GM12878 (cell line): ENCODE data around the gene PIEZO2. TPM values are rescaled to one million over a fixed set of nuclear protein-coding genes. Genes with fewer than 3 reads are reported as not detected.

Experiments
- ATAC-seq: fragments of 200-7000 bp; cut with Tn5 transposase; 3 replicates; pipeline ENCODE4 v1.9.1; 2020; ENCODE audit warnings: mild to moderate bottlenecking, moderate library complexity
- BruUV-seq: library from RNA; stranded (reverse); fragments of 400-500 nt; replicated peaks from 2 replicates; lab custom pipeline; 2021; lab: Mats Ljungman, UMichigan
- CTCF ChIA-PET: fragments of 300-600 bp; sonication (Branson Sonifier 250); formaldehyde crosslinking; extraction: SDS; loops from one replicate; lab custom pipeline; 2021; ENCODE audit warnings: inconsistent platforms; lab: Yijun Ruan, JAX
- POLR2A ChIA-PET: fragments of 350-600 bp; formaldehyde crosslinking; extraction: SDS; loops from one replicate; lab custom pipeline; 2021; ENCODE audit warnings: inconsistent platforms; lab: Charles Lee
- RAD21 ChIA-PET: fragments of 300-600 bp; sonication (Branson Sonifier 250); formaldehyde crosslinking; loops from one replicate; lab custom pipeline; 2023; ENCODE audit warnings: antibody characterized with exemption; ENCODE audit not compliant: unreplicated experiment; lab: Charles Lee
- SMC1A ChIA-PET: fragments of 300-600 bp; sonication (Branson Sonifier 250); formaldehyde crosslinking; loops from one replicate; lab custom pipeline; 2023; ENCODE audit not compliant: unreplicated experiment, uncharacterized antibody; lab: Charles Lee
- DNase-seq: peaks from one replicate; pipeline ENCODE4 v3.0.0-alpha.2; 2011; ENCODE audit warnings: low read depth, low spot score
- FAIRE-seq: peaks from 3 replicates; lab custom pipeline; 2011; peaks lifted over from hg19 to GRCh38; lab: Jason Lieb, UNC
- H2AFZ ChIP-seq: 2 replicates; pipeline ENCODE4 v1.6.0; 2011; ENCODE audit warnings: low read depth, low read length, control low read depth; ENCODE audit not compliant: control insufficient read depth
- H3K27ac ChIP-seq: 2 replicates; pipeline ENCODE4 v1.5.1; 2011; ENCODE audit warnings: control low read depth; ENCODE audit not compliant: control insufficient read depth, insufficient read depth
- H3K27me3 ChIP-seq, 2 experiments: replicated peaks in 1 of 2; 2 replicates each; pipeline versions ENCODE4 v1.6.0 to v1.6.1; 2011; ENCODE audit warnings: low read length in 1 of 2; ENCODE audit not compliant: control insufficient read depth in 2 of 2, insufficient read depth in 2 of 2
- H3K36me3 ChIP-seq, 2 experiments: 2 replicates each; pipeline ENCODE4 v1.5.1; 2011; ENCODE audit warnings: low read length in 1 of 2; ENCODE audit not compliant: control insufficient read depth in 2 of 2, insufficient read depth in 2 of 2
- H3K4me1 ChIP-seq: 2 replicates; pipeline ENCODE4 v1.6.1; 2011; ENCODE audit warnings: mild to moderate bottlenecking, low read length, moderate library complexity, mixed read lengths; ENCODE audit not compliant: control insufficient read depth, insufficient read depth
- H3K4me2 ChIP-seq: 2 replicates; pipeline ENCODE4 v1.6.0; 2011; ENCODE audit warnings: control low read depth; ENCODE audit not compliant: control insufficient read depth, insufficient read depth
- H3K4me3 ChIP-seq: fragments of 200-600 bp; sonication (generic); 2 replicates; pipeline ENCODE4 v1.5.1; 2016
- H3K79me2 ChIP-seq: 2 replicates; pipeline ENCODE4 v1.6.0; 2011; ENCODE audit warnings: low read length; ENCODE audit not compliant: control insufficient read depth, insufficient read depth
- H3K9ac ChIP-seq: 2 replicates; pipeline ENCODE4 v1.8.0; 2011; ENCODE audit warnings: low read length, control low read depth, mixed read lengths; ENCODE audit not compliant: control insufficient read depth, insufficient read depth
- H3K9me3 ChIP-seq: replicated peaks from 3 replicates; pipeline ENCODE4 v1.5.1; 2011; ENCODE audit warnings: mild to moderate bottlenecking, low read length; ENCODE audit not compliant: control insufficient read depth, insufficient read depth
- H4K20me1 ChIP-seq: 2 replicates; pipeline ENCODE4 v1.6.0; 2011; ENCODE audit not compliant: control insufficient read depth, insufficient read depth
- CBFB ChIP-seq: IDR thresholded peaks from 2 replicates; pipeline ENCODE4 v1.6.1; 2016; ENCODE audit warnings: antibody characterized with exemption, low read depth
- CHD1 ChIP-seq: IDR thresholded peaks from 2 replicates; pipeline ENCODE4 v1.6.1; 2012; ENCODE audit warnings: low read depth, low read length, improper control_type of control experiment
- CREM ChIP-seq: IDR thresholded peaks from 2 replicates; pipeline ENCODE4 v1.6.1; 2014; ENCODE audit warnings: antibody characterized with exemption, low read depth
- HCFC1 ChIP-seq: fragments of 150-350 bp; IDR thresholded peaks from 2 replicates; pipeline ENCODE4 v1.6.1; 2014; ENCODE audit warnings: low read length
- NR2C1 ChIP-seq: fragments of 450-650 bp; IDR thresholded peaks from 2 replicates; pipeline ENCODE4 v1.6.1; 2017; ENCODE audit warnings: antibody characterized with exemption, mild to moderate bottlenecking, moderate library complexity
- RAD51 ChIP-seq: fragments of 450-650 bp; IDR thresholded peaks from 2 replicates; pipeline ENCODE4 v1.6.1; 2016; ENCODE audit warnings: moderate library complexity, mild to moderate bottlenecking, inconsistent platforms
- RB1 ChIP-seq: fragments of 450-650 bp; formaldehyde crosslinking; IDR thresholded peaks from 2 replicates; pipeline ENCODE4 v1.6.1; 2017; ENCODE audit warnings: mild to moderate bottlenecking, borderline replicate concordance
- SMC3 ChIP-seq: IDR thresholded peaks from 2 replicates; pipeline ENCODE4 v1.6.1; 2011; ENCODE audit warnings: low read length, improper control_type of control experiment, borderline replicate concordance
- TCF12 ChIP-seq: IDR thresholded peaks from 2 replicates; pipeline ENCODE4 v1.6.1; 2011; ENCODE audit warnings: low read depth, mild to moderate bottlenecking, low read length
- WGBS: methylation state at CpG from one replicate; pipeline ENCODE4 v1.1.6; 2016; ENCODE audit warnings: low lambda C conversion rate; ENCODE audit not compliant: insufficient replicate concordance, insufficient coverage; ENCODE audit errors: missing lambda C conversion rate; 5-methylcytosine and 5-hydroxymethylcytosine counted together
- in situ Hi-C: fragments of 300-500 bp; cut with MboI; formaldehyde crosslinking; loops from 9 replicates; pipeline ENCODE4 v1.14.3; 2018; ENCODE audit warnings: mixed read lengths
- intact Hi-C: fragments of 100-400 bp; cut with micrococcal nuclease; formaldehyde crosslinking; loops from one replicate; pipeline ENCODE4 v1.14.2; 2022; ENCODE audit not compliant: unreplicated experiment
- polyA plus RNA-seq, 11 experiments: library from polyadenylated mRNA; depleted of rRNA in 4 of 11; unstranded in 6 of 11; stranded (reverse) in 5 of 11; fragments of >200 nt; fragmentation: Nextera tagmentation in 4 of 11; fragmentation: Illumina TruSeq in 1 of 11; extraction: Ambion mirVana in 4 of 11; extraction: Trizol in 1 of 11; gene quantifications; 1 replicate in 1 of 11; 2 replicates in 10 of 11; pipeline versions ENCODE4 v1.2.1 to v1.2.3, GENCODE V29; 2011 to 2016; ENCODE audit warnings: inconsistent platforms in 2 of 11, missing spikeins in 2 of 11, low read depth in 1 of 11
- total RNA-seq, 4 experiments: library from RNA; depleted of rRNA in 3 of 4; stranded (reverse); fragments of >200 nt in 3 of 4; fragmentation: Illumina TruSeq in 1 of 4; extraction: Trizol in 1 of 4; gene quantifications; 2 replicates each; pipeline versions ENCODE4 v1.2.1 to v1.2.3, GENCODE V29; 2013 to 2021
- TF ChIP-seq, protein P1 (sequence below): IDR thresholded peaks from 2 replicates; pipeline ENCODE4 v1.6.1; 2012; ENCODE audit warnings: improper control_type of control experiment, low read depth, low read length; ENCODE audit not compliant: insufficient replicate concordance
- TF ChIP-seq, protein P2 (sequence below): IDR thresholded peaks from 2 replicates; pipeline ENCODE4 v1.6.1; 2012; ENCODE audit warnings: low read depth, low read length, improper control_type of control experiment

PIEZO2 gene
- total and polyA plus RNA-seq, 10 of the 15 experiments (the other 5 are each of a cell fraction or from before 2014, with no cell fraction given), result 6.7 to 42.3 (median 27.4) TPM

DNA sequence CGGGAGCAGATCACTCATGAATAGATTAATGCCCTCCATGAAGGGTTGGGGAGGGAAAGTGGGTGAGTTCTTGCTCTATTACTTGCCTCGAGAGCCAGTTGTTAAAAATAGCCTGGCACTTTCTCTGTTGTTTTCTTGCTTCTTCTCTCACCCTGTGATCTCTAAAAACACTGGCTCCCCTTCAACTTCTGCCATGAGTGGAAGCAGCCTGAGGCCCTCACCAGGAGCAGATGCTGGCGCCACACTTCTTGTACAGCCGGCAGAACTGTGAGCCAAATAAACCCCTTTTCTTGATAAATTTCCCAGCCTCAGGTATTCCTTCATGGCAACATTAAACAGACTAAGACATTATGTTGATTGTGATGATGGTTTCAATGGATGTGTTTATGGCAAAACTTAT, 307.0 kb downstream of the PIEZO2 start:
- DNase-seq, result no peak
- Histone ChIP-seq H3K4me1 (peaks cover 15% of the 10 kb centered on the region), H3K4me3 (no peak overlapping the region), H3K9ac (no peak overlapping the region), H3K4me2 (no peak overlapping the region), H4K20me1 (no peaks in the 10 kb centered on the region), H3K36me3 (peaks cover 0 to 6% of the 10 kb centered on the region in 2 experiments; a peak in 1 of 4 replicates), H3K27me3 (no peaks in the 10 kb centered on the region), H3K79me2 (no peaks in the 10 kb centered on the region), H3K27ac (no peak overlapping the region), H2AFZ (no peak overlapping the region), H3K9me3 (peaks cover 7% of the 10 kb centered on the region; the same call in 2 of the 3 replicates)
- POLR2A ChIA-PET, result no interaction called here
- RAD21 ChIA-PET, result interaction anchor here (0.7 to 5.5 kb wide), 4 partner anchors 8 to 312 kb away, joined by 3 to 60 read pairs (median 4); no protein-coding TSS in a partner anchor
- no TSS peak for BruUV-seq
- CTCF ChIA-PET, result interaction anchor here (1.0 to 8.9 kb wide), 6 partner anchors 8 to 321 kb away, joined by 3 to 55 read pairs (median 4); no protein-coding TSS in a partner anchor
- TF ChIP-seq CREM (no peak), SMC3 (no peak), NR2C1 (no peak)
- intact Hi-C loops, result no loop called here
- SMC1A ChIA-PET, result interaction anchor here (1.0 to 2.0 kb wide), 9 partner anchors 9 to 311 kb away, joined by 3 to 11 read pairs (median 4); no protein-coding TSS in a partner anchor
- in situ Hi-C loops, result no loop called here
- WGBS, result 24% methylated on average over 4 of the region's 4 CpGs
- ATAC-seq, result no peak
- FAIRE-seq, result no peak

DNA sequence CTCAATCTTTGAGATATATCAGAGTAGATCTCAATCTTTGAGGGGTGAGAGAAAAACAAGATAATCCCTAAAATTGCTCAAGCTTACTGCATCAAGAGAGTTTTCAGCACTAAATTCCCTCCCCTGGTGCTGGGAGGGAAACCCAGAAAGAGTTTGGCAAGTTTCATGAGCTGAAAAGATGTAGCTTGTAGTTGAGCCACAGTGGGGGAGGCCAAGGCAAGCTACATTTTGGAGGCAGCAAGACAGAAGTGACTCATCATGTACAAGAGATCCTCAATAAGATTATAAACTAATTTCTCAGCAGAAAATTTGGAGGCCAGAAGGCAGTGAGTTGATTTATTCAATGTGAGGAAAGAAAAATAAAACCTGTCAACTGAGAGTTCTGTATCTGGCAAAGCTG, 308.2 kb downstream of the PIEZO2 start:
- H3K27ac ChIP-seq, result peak overlapping the region; percentile 13; the same call in 1 of the 2 replicates
- H3K4me3 ChIP-seq, result no peak overlapping the region
- FAIRE-seq, result no peak
- no peak for ATAC-seq
- H3K79me2 ChIP-seq, result no peaks in the 10 kb centered on the region
- H4K20me1 ChIP-seq, result no peaks in the 10 kb centered on the region
- H3K4me1 ChIP-seq, result peaks cover 15% of the 10 kb centered on the region
- H2AFZ ChIP-seq, result no peak overlapping the region
- no peak for DNase-seq
- H3K9me3 ChIP-seq, result peaks cover 2% of the 10 kb centered on the region; the same call in 1 of the 3 replicates
- RAD21 ChIA-PET, result interaction anchor here (0.8 to 5.5 kb wide), 8 partner anchors 10 to 312 kb away, joined by 3 to 60 read pairs (median 4); no protein-coding TSS in a partner anchor
- H3K4me2 ChIP-seq, result no peak overlapping the region
- CTCF ChIA-PET, result interaction anchor here (0.8 to 8.9 kb wide), 8 partner anchors 10 to 314 kb away, joined by 3 to 55 read pairs (median 4); no protein-coding TSS in a partner anchor
- in situ Hi-C loops (no loop called here), intact Hi-C loops (no loop called here)
- POLR2A ChIA-PET, result interaction anchor here (0.8 kb wide), 1 partner anchor 313 kb away, joined by 3 read pairs; no protein-coding TSS in a partner anchor
- BruUV-seq, result no TSS peak
- no peak overlapping the region for H3K9ac ChIP-seq
- H3K27me3 ChIP-seq, result no peaks in the 10 kb centered on the region
- SMC1A ChIA-PET, result interaction anchor here (0.6 to 3.9 kb wide), 11 partner anchors 10 to 313 kb away, joined by 3 to 56 read pairs (median 4); partner anchors contain the start of gene PIEZO2
- H3K36me3 ChIP-seq, result peaks cover 0 to 6% of the 10 kb centered on the region in 2 experiments; a peak in 1 of 4 replicates
- TF ChIP-seq CHD1 (no peak), RB1 (no peak), CBFB (no peak), HCFC1 (no peak), RAD51 (no peak), TCF12 (no peak)
- TF ChIP-seq, protein P1, sequence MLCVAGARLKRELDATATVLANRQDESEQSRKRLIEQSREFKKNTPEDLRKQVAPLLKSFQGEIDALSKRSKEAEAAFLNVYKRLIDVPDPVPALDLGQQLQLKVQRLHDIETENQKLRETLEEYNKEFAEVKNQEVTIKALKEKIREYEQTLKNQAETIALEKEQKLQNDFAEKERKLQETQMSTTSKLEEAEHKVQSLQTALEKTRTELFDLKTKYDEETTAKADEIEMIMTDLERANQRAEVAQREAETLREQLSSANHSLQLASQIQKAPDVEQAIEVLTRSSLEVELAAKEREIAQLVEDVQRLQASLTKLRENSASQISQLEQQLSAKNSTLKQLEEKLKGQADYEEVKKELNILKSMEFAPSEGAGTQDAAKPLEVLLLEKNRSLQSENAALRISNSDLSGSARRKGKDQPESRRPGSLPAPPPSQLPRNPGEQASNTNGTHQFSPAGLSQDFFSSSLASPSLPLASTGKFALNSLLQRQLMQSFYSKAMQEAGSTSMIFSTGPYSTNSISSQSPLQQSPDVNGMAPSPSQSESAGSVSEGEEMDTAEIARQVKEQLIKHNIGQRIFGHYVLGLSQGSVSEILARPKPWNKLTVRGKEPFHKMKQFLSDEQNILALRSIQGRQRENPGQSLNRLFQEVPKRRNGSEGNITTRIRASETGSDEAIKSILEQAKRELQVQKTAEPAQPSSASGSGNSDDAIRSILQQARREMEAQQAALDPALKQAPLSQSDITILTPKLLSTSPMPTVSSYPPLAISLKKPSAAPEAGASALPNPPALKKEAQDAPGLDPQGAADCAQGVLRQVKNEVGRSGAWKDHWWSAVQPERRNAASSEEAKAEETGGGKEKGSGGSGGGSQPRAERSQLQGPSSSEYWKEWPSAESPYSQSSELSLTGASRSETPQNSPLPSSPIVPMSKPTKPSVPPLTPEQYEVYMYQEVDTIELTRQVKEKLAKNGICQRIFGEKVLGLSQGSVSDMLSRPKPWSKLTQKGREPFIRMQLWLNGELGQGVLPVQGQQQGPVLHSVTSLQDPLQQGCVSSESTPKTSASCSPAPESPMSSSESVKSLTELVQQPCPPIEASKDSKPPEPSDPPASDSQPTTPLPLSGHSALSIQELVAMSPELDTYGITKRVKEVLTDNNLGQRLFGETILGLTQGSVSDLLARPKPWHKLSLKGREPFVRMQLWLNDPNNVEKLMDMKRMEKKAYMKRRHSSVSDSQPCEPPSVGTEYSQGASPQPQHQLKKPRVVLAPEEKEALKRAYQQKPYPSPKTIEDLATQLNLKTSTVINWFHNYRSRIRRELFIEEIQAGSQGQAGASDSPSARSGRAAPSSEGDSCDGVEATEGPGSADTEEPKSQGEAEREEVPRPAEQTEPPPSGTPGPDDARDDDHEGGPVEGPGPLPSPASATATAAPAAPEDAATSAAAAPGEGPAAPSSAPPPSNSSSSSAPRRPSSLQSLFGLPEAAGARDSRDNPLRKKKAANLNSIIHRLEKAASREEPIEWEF, result no peak
- TF ChIP-seq, protein P2, sequence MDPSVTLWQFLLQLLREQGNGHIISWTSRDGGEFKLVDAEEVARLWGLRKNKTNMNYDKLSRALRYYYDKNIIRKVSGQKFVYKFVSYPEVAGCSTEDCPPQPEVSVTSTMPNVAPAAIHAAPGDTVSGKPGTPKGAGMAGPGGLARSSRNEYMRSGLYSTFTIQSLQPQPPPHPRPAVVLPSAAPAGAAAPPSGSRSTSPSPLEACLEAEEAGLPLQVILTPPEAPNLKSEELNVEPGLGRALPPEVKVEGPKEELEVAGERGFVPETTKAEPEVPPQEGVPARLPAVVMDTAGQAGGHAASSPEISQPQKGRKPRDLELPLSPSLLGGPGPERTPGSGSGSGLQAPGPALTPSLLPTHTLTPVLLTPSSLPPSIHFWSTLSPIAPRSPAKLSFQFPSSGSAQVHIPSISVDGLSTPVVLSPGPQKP, result no peak
